Left ventricle myocardium inferior (tissue), 1 donor: Measurements from ENCODE around the gene BCR. TPM values are rescaled to one million over a fixed set of nuclear protein-coding genes. Genes with fewer than 3 reads are reported as not detected.

Experiments used
- DNase-seq: peaks from one replicate; pipeline ENCODE4 v3.0.0-alpha.2; 2020
- H3K27ac ChIP-seq: fragments of 200-600 bp; replicated peaks from 2 replicates; pipeline ENCODE4 v1.8.0; 2021
- H3K27me3 ChIP-seq: fragments of 200-600 bp; 2 replicates; pipeline ENCODE4 v1.8.0; 2021; ENCODE audit warnings: low read depth
- H3K36me3 ChIP-seq: fragments of 200-600 bp; 2 replicates; pipeline ENCODE4 v1.8.0; 2021
- H3K4me1 ChIP-seq: fragments of 200-600 bp; 2 replicates; pipeline ENCODE4 v1.8.0; 2021
- H3K4me3 ChIP-seq: fragments of 200-600 bp; 2 replicates; pipeline ENCODE4 v1.8.0; 2021; ENCODE audit warnings: mild to moderate bottlenecking, moderate library complexity
- H3K9me3 ChIP-seq: fragments of 200-600 bp; replicated peaks from 2 replicates; pipeline ENCODE4 v1.8.0; 2021
- CTCF ChIP-seq: fragments of 200-600 bp; IDR thresholded peaks from 2 replicates; pipeline ENCODE4 v1.8.0; 2021; ENCODE audit warnings: antibody characterized with exemption, mild to moderate bottlenecking, borderline replicate concordance
- intact Hi-C: fragments of 100-400 bp; cut with micrococcal nuclease; formaldehyde crosslinking; loops from one replicate; pipeline ENCODE4 v1.11.0; 2022
- total RNA-seq: library from RNA; stranded (reverse); fragmentation: NEBNext Ultra II Directional; extraction: Animal tissue kit (Norgen Biotek cat#: 25700); gene quantifications from one replicate; pipeline ENCODE4 v1.2.1, GENCODE V29; 2021
- donor health status: DM: no; HTN: yes; CAD: no; lungs with severe emphysema.

BCR gene
- total RNA-seq, 1 donor from 2014 or later: 26.7 TPM

GRCh38 chr22:23248583-23248982 lies 68.3 kb downstream of the BCR start:
- intact Hi-C loops: no loop called here
- H3K36me3 ChIP-seq: peaks cover under 1% of the 10 kb centered on the region
- H3K27ac ChIP-seq: no peak overlapping the region
- no peaks in the 10 kb centered on the region for H3K27me3 ChIP-seq
- DNase-seq: no peak
- H3K4me3 ChIP-seq: no peak overlapping the region
- no peak for TF ChIP-seq CTCF
- peaks cover 12% of the 10 kb centered on the region for H3K4me1 ChIP-seq
- no peaks in the 10 kb centered on the region for H3K9me3 ChIP-seq

DNA sequence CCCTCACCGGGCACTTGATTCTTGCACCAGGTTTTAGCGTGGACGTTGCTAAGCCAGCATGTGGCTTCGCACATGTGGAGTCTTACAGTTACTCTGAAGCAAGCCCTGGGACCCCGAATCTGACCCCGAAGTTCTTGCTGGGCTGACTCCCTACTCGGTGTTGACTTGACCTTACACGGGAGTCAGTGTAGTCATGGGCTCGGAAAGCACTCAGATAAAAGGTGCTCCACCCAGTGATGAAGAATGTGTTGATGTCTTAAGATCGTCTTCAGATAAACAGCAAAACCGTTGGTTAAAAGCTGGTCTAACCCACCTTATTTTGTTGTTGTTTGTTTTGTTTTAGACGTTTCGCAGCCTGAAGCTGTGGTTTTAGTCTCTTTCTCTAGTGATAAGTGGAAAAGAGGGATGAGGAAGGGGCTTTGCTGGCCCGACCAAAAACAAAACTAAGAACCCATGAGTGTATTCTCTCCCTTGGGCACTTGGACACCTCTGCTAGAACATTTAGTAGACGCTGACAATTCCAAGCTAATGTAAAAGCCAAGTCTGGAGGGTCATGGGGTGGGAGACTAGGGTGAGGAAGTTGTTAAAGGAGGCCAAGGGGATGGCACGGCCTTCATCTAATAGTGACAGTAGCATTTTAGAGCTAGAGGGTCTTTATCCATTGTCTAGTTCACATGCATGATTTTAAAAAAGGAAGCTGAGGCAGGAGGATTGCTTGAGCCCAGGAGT lies 69.9 kb downstream of the BCR start:
- Histone ChIP-seq H3K36me3 (peaks cover 10% of the 10 kb centered on the region), H3K4me1 (peaks cover 12% of the 10 kb centered on the region), H3K27me3 (no peaks in the 10 kb centered on the region), H3K4me3 (no peak overlapping the region), H3K9me3 (no peaks in the 10 kb centered on the region), H3K27ac (no peak overlapping the region)
- DNase-seq: no peak
- intact Hi-C loops: no loop called here
- no peak for TF ChIP-seq CTCF

DNA sequence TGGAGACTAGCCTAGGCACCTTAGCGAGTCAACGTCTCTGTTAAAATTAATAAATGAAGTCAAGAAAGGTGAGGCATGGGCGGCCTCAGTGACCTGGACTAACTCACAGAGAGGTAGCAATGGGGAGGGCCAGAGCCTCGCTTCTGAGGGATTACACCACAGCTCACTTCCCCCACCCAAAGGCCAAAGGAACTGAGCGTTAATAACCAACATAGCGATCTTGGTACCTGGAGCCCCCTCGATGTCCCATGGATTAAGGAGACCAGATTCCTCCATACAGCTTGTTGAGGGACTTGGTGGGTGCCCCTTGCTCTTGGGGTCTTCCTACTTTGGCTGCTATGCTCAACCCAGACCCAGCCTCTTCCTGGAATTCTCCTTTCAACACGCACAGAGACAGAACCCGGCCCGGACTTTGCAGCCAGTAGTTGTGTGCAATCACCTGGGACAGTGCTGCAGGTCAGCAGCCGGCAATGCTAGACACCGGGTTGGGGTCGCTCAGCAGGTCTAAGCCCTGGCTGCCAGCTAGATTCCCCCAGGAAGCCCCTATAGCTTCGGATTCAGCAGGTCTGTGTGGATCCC lies 70.6 kb downstream of the BCR start:
- no peak for DNase-seq
- no peak for TF ChIP-seq CTCF
- no peak overlapping the region for H3K4me3 ChIP-seq
- intact Hi-C loops: no loop called here
- no peak overlapping the region for H3K27ac ChIP-seq
- H3K4me1 ChIP-seq: peaks cover 15% of the 10 kb centered on the region
- H3K9me3 ChIP-seq: no peaks in the 10 kb centered on the region
- peaks cover 10% of the 10 kb centered on the region for H3K36me3 ChIP-seq
- no peaks in the 10 kb centered on the region for H3K27me3 ChIP-seq

DNA sequence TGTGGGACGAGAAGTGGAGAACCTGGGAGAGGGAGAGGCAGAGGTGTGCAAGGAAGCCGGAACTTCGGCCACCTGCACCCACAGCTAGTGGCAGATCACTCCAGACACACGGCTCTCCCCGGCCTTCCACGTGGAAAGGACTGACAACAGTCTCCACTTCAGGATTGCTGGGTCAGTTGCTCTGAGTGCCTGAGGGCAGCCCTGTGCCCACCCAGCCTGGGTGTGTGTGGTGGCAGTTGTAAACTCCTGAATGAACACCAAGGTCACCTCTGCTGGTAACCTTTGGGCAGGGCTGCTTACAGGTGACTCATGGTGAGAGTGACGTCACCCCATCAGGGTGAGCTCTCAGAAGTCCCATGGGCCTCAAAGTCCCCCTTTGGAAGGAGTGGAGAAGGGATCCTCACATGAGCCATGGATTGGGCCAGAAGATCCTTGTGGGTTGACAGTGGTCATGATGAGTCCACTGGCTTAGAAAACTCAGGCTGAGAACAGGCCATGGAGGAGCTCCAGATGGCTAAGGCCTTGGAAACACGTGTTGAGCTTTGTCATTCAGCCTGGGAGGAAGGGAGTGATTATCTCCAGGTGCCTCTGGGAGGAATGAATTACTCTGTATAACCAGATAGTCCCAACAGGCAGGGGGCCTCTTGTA lies 71.3 kb downstream of the BCR start:
- Histone ChIP-seq H3K9me3 (no peaks in the 10 kb centered on the region), H3K27me3 (no peaks in the 10 kb centered on the region), H3K27ac (no peak overlapping the region), H3K4me3 (no peak overlapping the region), H3K4me1 (peaks cover 22% of the 10 kb centered on the region), H3K36me3 (peaks cover 10% of the 10 kb centered on the region)
- intact Hi-C loops: no loop called here
- no peak for TF ChIP-seq CTCF
- no peak for DNase-seq

DNA sequence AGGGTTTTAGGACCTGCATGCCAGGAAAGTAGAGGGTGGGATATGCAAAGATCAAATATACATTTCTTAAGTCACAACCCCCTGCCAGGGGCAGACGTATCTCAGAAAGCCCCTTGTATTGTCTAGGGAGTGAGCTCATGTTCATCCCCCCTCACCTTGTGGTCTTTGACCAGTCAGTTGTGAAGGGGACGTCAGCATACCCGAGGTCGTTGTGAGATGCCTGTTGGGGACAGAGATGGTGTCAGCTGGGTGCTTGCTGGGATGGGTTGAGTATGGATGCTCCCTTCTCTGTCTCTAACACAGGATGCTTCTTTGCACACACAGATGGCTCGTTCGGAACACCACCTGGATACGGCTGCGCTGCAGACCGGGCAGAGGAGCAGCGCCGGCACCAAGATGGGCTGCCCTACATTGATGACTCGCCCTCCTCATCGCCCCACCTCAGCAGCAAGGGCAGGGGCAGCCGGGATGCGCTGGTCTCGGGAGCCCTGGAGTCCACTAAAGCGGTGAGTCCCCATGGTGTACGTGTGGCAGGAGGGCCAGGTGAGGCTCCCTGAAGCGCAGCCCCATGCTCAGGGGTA lies 73.3 kb downstream of the BCR start:
- H3K27ac ChIP-seq: no peak overlapping the region
- DNase-seq: no peak
- no peak for TF ChIP-seq CTCF
- peaks cover 40% of the 10 kb centered on the region for H3K4me1 ChIP-seq
- H3K4me3 ChIP-seq: no peak overlapping the region
- H3K9me3 ChIP-seq: no peaks in the 10 kb centered on the region
- no peaks in the 10 kb centered on the region for H3K27me3 ChIP-seq
- H3K36me3 ChIP-seq: peaks cover 10% of the 10 kb centered on the region
- intact Hi-C loops: no loop called here
